Central memory CD4-positive, alpha-beta T cell (primary cell): ENCODE data around the gene LIN7C.
A peak's percentile ranks its signal among the peaks of the same experiment; 100 is the strongest.
"Not testable (repeated sequence)": the region's sequence is repeated elsewhere in the genome, so short reads cannot be mapped to it uniquely, and the experiment has no call there.

Source experiments
- DNase-seq: peaks from one replicate; pipeline ENCODE4 v3.0.0; 2022
- total RNA-seq, 3 experiments: gene quantifications; one replicate each; lab custom pipeline; 2026; lab: John Stamatoyannopoulos, UW

LIN7C gene
- total RNA-seq: 79.3 to 189 (median 126) reads per million in 3 experiments

GRCh38 chr11:27506200-27507182 is at the start of gene LIN7C:
TSS of gene LIN7C (minus strand) at chr11:27506769. CDS start at chr11:27506752, 17 bp downstream.
- DNase-seq: peak; percentile 92

- no peak for DNase-seq
These were observed 48.7 kb upstream of the LIN7C start for GRCh38 chr11:27555264-27555663.

- DNase-seq: no peak
These were observed 46.6 kb upstream of the LIN7C start for GRCh38 chr11:27553186-27553585.

- no peak for DNase-seq
These were observed 45.8 kb upstream of the LIN7C start for GRCh38 chr11:27552341-27552740.

- DNase-seq: no peak
These were observed 44.6 kb upstream of the LIN7C start for GRCh38 chr11:27551127-27551526.

GRCh38 chr11:27545946-27546345 is 39.4 kb upstream of the LIN7C start:
- no peak for DNase-seq

- DNase-seq: no peak
These were observed 38.5 kb upstream of the LIN7C start for GRCh38 chr11:27545035-27545434.

GRCh38 chr11:27541790-27542189 is 35.2 kb upstream of the LIN7C start:
- no peak for DNase-seq

GRCh38 chr11:27540051-27540450 is 33.5 kb upstream of the LIN7C start:
- DNase-seq: no peak

- no peak for DNase-seq
These were observed 28.5 kb upstream of the LIN7C start for GRCh38 chr11:27535103-27535502.

- DNase-seq: no peak
These were observed 26.2 kb upstream of the LIN7C start for GRCh38 chr11:27532652-27533325.

- DNase-seq: no peak
These were observed 22.1 kb upstream of the LIN7C start for GRCh38 chr11:27528712-27529111.

- no peak for DNase-seq
These were observed 20.0 kb upstream of the LIN7C start for GRCh38 chr11:27526535-27526934.

- no peak for DNase-seq
These were observed 19.4 kb upstream of the LIN7C start for GRCh38 chr11:27525824-27526516.

- no peak for DNase-seq
These were observed 17.6 kb upstream of the LIN7C start for GRCh38 chr11:27524155-27524554.

- DNase-seq: no peak
These were observed 13.7 kb upstream of the LIN7C start for GRCh38 chr11:27520226-27520625.

- DNase-seq: no peak
These were observed 11.9 kb upstream of the LIN7C start for GRCh38 chr11:27518518-27518917.

GRCh38 chr11:27517490-27517889 is 10.9 kb upstream of the LIN7C start:
- DNase-seq: not testable (repeated sequence)

- no peak for DNase-seq
These were observed 8.0 kb upstream of the LIN7C start for GRCh38 chr11:27514558-27514957.

- DNase-seq: no peak
These were observed 7.5 kb upstream of the LIN7C start for GRCh38 chr11:27514076-27514475.

GRCh38 chr11:27513389-27513788 is 6.8 kb upstream of the LIN7C start:
- DNase-seq: no peak

- DNase-seq: no peak
These were observed 5.7 kb upstream of the LIN7C start for GRCh38 chr11:27512238-27512637.

GRCh38 chr11:27509908-27510307 is 3.3 kb upstream of the LIN7C start:
- DNase-seq: no peak
